Heart right ventricle (tissue), 16 donors: Measurements from ENCODE around the gene USP31. TPM values are rescaled to one million over a fixed set of nuclear protein-coding genes. Genes with fewer than 3 reads are reported as not detected.

Source experiments
- ATAC-seq, 8 donors: fragments of 200-7000 bp; cut with Tn5 transposase; one replicate each; pipeline ENCODE4 v1.9.1; 2020; ENCODE audit warnings: mild to moderate bottlenecking in 8 of 8, moderate library complexity in 8 of 8, moderate number of reproducible peaks in 1 of 8
- DNase-seq, 2 donors: peaks; one replicate each; pipeline ENCODE4 v3.0.0-alpha.2; 2020
- H3K27ac ChIP-seq, 10 donors: fragments of 200-600 bp; sonication (generic) in 2 of 10; one replicate each; pipeline versions ENCODE4 v1.5.0 to v1.8.0; 2020 to 2022; ENCODE audit warnings: mild to moderate bottlenecking in 3 of 10
- H3K27me3 ChIP-seq, 7 donors: fragments of 200-600 bp; one replicate each; pipeline ENCODE4 v1.8.0; 2021 to 2022; ENCODE audit warnings: mild to moderate bottlenecking in 2 of 7
- H3K36me3 ChIP-seq, 9 donors: fragments of 200-600 bp; sonication (generic) in 1 of 9; one replicate each; pipeline versions ENCODE4 v1.5.0 to v1.8.0; 2020 to 2022; ENCODE audit warnings: mild to moderate bottlenecking in 2 of 9
- H3K4me1 ChIP-seq, 9 donors: fragments of 200-600 bp; sonication (generic) in 1 of 9; one replicate each; pipeline versions ENCODE4 v1.5.0 to v1.8.0; 2020 to 2022; ENCODE audit warnings: mild to moderate bottlenecking in 4 of 9
- H3K4me3 ChIP-seq, 10 donors: fragments of 200-600 bp; sonication (generic) in 2 of 10; one replicate each; pipeline versions ENCODE4 v1.5.0 to v1.8.0; 2020 to 2022; ENCODE audit warnings: mild to moderate bottlenecking in 7 of 10, moderate library complexity in 2 of 10
- H3K9me3 ChIP-seq, 11 donors: fragments of 200-600 bp in 10 of 11; sonication (generic) in 2 of 11; one replicate each; pipeline versions ENCODE4 v1.5.0 to v1.8.0; 2013 to 2022; ENCODE audit warnings: mild to moderate bottlenecking in 2 of 11, control low read depth in 1 of 11, moderate library complexity in 1 of 11
- WGBS, 2 donors: extraction: QIAGEN DNeasy Blood & Tissue Kit; methylation state at CpG; one replicate each; pipeline ENCODE4 v1.1.7; 2013; ENCODE audit warnings: inconsistent platforms in 1 of 2; 5-methylcytosine and 5-hydroxymethylcytosine counted together
- intact Hi-C, 10 donors: fragments of 100-400 bp; cut with DNase I; formaldehyde crosslinking; loops; one replicate each; pipeline versions ENCODE4 v1.11.1 to v1.14.2; 2022
- polyA plus RNA-seq, 2 donors: library from polyadenylated mRNA; stranded (reverse); fragments of 200-250 nt; gene quantifications; one replicate each; pipeline ENCODE4 v1.2.3, GENCODE V29; 2013
- total RNA-seq, 10 donors: library from RNA; stranded (reverse); fragmentation: NEBNext Ultra II Directional in 3 of 10; extraction: Animal tissue kit (Norgen Biotek cat#: 25700) in 3 of 10; gene quantifications; one replicate each; pipeline versions ENCODE4 v1.2.1 to v1.2.4, GENCODE V29; 2021 to 2023
- TF ChIP-seq, protein P1 (sequence below), 9 donors: fragments of 200-600 bp; sonication (generic) in 2 of 9; IDR thresholded peaks; one replicate each; pipeline versions ENCODE4 v1.5.0 to v1.8.0; 2021 to 2022; ENCODE audit warnings: antibody characterized with exemption in 9 of 9, mild to moderate bottlenecking in 5 of 9, moderate library complexity in 1 of 9
- donor health status: Arrhythmogenic right ventricular cardiomyopathy.
- donor health status: ischemic (EF 13 %, LVEDD 7.1; RV severe dilation, severe dysfunction).
- donor health status: healthy with polysubstance abuse.
- donor health status: DM: no; HTN: yes; CAD: no.
- donor health status: DM: no; HTN: no; CAD: no.
- donor health status: ischemic (EF 25% LVEDD 6.9; RV normal size, moderate dysfunction).
- donor health status: ischemic (EF 25% LVEDD 5.7; RV mildly dilated, moderate dysfunction).
- donor health status: healthy.
- donor health status: DM: yes; HTN: yes; CAD: no.
- donor health status: Ischemic cardiomyopathy.
- donor health status: ischemic (EF 35%, LVEDD 5.7; RV mildly dilated, moderate dysfunction).
- donor health status: nonischemic (EF 11% LVEDD 7.7; RV severe dilation, severe dysfunction).
- donor health status: DM: yes; HTN: yes; CAD: no.
- donor health status: PGD.
- donor health status: ischemic (EF 29% LVEDD 5.4; RV normal size, mild dysfunction).
- donor health status: nonischemic (EF 23%, LVEDD 6.1; RV moderate dilation, normal function).

The USP31 gene
- total and polyA plus RNA-seq, 12 donors: 8.9 to 32.1 (median 22.4) TPM

DNA sequence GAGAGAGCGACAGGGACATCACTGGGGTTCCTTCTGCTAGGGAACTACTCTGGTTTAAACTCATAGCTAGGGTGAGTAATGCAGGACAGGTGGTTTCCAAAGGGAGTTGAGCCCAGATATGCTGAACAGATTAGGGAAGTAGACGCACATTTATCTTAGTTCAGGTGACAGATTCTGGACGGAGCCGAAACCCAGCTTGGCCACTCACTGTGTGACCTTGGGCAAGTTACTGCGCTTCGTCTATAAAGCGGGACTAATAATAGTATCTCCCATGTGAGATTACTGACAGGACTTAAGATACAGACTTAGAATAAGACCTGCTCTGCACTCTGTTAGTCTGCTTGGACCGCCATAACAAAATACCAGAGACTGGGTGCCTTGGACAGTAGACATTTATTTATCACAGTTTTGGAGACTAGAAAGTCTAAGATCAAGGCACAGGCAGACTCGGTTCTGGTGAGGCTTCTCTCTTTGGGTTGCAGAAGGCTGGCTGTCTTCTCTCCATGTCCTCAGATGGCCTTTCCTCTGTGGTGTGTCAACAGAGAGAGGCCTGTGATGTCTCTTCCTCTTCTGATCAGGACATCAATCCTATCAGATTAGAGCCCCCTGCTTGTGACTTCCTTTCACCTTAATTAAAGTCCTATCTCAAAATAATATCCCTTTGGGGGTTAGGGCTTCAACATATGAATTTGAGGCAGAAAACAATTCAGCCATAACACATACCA is 45.4 kb upstream of the USP31 start:
- DNase-seq: no peak
- peaks cover 0 to under 1% (median 0%) of the 10 kb centered on the region in 7 donors for H3K27me3 ChIP-seq
- H3K9me3 ChIP-seq: no peaks in the 10 kb centered on the region
- TF ChIP-seq, protein P1, sequence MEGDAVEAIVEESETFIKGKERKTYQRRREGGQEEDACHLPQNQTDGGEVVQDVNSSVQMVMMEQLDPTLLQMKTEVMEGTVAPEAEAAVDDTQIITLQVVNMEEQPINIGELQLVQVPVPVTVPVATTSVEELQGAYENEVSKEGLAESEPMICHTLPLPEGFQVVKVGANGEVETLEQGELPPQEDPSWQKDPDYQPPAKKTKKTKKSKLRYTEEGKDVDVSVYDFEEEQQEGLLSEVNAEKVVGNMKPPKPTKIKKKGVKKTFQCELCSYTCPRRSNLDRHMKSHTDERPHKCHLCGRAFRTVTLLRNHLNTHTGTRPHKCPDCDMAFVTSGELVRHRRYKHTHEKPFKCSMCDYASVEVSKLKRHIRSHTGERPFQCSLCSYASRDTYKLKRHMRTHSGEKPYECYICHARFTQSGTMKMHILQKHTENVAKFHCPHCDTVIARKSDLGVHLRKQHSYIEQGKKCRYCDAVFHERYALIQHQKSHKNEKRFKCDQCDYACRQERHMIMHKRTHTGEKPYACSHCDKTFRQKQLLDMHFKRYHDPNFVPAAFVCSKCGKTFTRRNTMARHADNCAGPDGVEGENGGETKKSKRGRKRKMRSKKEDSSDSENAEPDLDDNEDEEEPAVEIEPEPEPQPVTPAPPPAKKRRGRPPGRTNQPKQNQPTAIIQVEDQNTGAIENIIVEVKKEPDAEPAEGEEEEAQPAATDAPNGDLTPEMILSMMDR (IDR thresholded peaks at IDR 0.05): no peak
- intact Hi-C loops: no loop called here
- peak overlapping the region in 3 of 10 donors; percentile 2 to 41 (median 7) for H3K27ac ChIP-seq
- H3K4me3 ChIP-seq: no peak overlapping the region
- peaks cover 7 to 24% (median 15%) of the 10 kb centered on the region in 9 donors for H3K4me1 ChIP-seq
- 34 to 40% methylated on average over 9 of the region's 9 CpGs for WGBS, 2 donors
- ATAC-seq: peak in 4 of 8 donors; percentile 33 to 51 (median 42)
- H3K36me3 ChIP-seq: no peaks in the 10 kb centered on the region

DNA sequence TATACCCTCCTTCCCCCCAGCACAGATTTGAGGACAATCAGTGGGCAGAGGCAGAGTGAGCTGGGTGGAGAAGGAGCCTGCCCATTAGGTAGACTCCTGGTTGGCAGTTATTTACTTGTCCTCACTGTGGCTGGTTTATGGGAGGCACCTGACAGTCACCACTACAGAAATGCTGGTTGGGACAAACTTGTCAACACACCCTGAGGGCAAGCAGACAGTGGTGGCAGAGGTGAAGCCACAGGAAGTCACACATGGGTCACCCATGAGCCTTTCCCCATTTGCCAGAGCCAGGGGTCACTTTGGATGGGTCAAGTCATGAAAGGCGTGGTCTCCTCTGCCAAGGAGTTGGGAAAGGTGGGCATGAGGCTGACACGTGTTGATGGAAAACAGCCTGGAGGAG is 39.7 kb upstream of the USP31 start:
- ATAC-seq: no peak
- DNase-seq: no peak
- no peak overlapping the region for H3K27ac ChIP-seq
- H3K36me3 ChIP-seq: no peaks in the 10 kb centered on the region
- H3K9me3 ChIP-seq: no peaks in the 10 kb centered on the region
- H3K27me3 ChIP-seq: peaks cover 0 to 17% (median 9%) of the 10 kb centered on the region in 7 donors
- intact Hi-C loops: loop anchor here in 2 of 10 donors (10.0 kb wide), 2 partner anchors 56 to 96 kb away; no protein-coding TSS in a partner anchor
- H3K4me3 ChIP-seq: no peak overlapping the region
- WGBS, 2 donors: 83 to 91% methylated on average over 2 of the region's 2 CpGs
- TF ChIP-seq, protein P1 (IDR thresholded peaks at IDR 0.05): no peak
- H3K4me1 ChIP-seq: peaks cover 0 to 12% (median 0%) of the 10 kb centered on the region in 9 donors

DNA sequence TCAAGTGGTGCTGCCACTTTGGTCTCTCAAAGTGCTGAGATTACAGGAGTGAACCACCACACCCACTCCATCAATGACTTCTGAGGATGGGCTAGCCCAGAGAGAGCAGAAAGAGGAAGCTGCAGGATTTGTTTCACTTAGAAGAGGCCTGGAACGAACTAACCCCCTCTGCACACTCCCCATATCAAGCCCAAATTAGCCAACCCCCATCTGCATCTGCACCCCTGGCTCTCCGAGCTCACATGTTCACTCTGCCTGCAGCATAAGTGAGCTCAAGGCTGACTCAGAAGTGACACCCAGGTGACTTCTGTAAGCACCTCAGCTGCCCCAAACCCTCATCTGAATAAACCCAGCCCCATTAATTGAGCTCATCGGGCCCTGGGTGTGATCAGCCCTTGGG is 38.1 kb upstream of the USP31 start:
- DNase-seq (no peak), ATAC-seq (no peak)
- intact Hi-C loops: loop anchor here in 2 of 10 donors (10.0 kb wide), 2 partner anchors 57 to 97 kb away; no protein-coding TSS in a partner anchor
- WGBS, 2 donors: 69 to 73% methylated on average over 3 of the region's 3 CpGs
- no peaks in the 10 kb centered on the region for H3K36me3 ChIP-seq
- H3K4me1 ChIP-seq: peaks cover 7 to 21% (median 11%) of the 10 kb centered on the region in 9 donors
- H3K27me3 ChIP-seq: peaks cover 0 to 33% (median 25%) of the 10 kb centered on the region in 7 donors
- no peak overlapping the region for H3K27ac ChIP-seq
- TF ChIP-seq, protein P1 (IDR thresholded peaks at IDR 0.05): no peak
- H3K4me3 ChIP-seq: no peak overlapping the region
- H3K9me3 ChIP-seq: no peaks in the 10 kb centered on the region

DNA sequence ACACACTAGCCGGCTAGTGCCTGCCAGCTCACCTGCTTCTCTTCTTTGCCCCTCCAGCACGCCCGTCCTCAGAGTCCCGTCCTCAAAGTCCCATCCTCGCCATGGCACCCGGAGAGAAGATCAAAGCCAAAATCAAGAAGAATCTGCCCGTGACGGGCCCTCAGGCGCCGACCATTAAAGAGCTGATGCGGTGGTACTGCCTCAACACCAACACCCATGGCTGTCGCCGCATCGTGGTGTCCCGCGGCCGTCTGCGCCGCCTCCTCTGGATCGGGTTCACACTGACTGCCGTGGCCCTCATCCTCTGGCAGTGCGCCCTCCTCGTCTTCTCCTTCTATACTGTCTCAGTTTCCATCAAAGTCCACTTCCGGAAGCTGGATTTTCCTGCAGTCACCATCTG is 36.9 kb upstream of the USP31 start:
- TF ChIP-seq, protein P1 (IDR thresholded peaks at IDR 0.05): no peak
- Histone ChIP-seq H3K27ac (no peak overlapping the region), H3K36me3 (no peaks in the 10 kb centered on the region), H3K27me3 (peaks cover 0 to 43% (median 34%) of the 10 kb centered on the region in 7 donors), H3K4me1 (peaks cover 7 to 26% (median 17%) of the 10 kb centered on the region in 9 donors), H3K9me3 (no peaks in the 10 kb centered on the region), H3K4me3 (no peak overlapping the region)
- DNase-seq (peak in 1 of 2 donors; percentile 17), ATAC-seq (no peak)
- WGBS, 2 donors: 75% methylated on average over 24 of the region's 24 CpGs
- intact Hi-C loops: loop anchor here in 2 of 10 donors (10.0 kb wide), 2 partner anchors 59 to 99 kb away; no protein-coding TSS in a partner anchor
